Loucy (cell line): ENCODE data around the gene GAL3ST3.

Experiments
- H2AFZ ChIP-seq: fragments of 200-600 bp; sonication (generic); 2 replicates; pipeline ENCODE4 v1.6.0; 2016; ENCODE audit warnings: antibody characterized with exemption, mild to moderate bottlenecking, low read length, moderate library complexity
- H3F3A ChIP-seq: fragments of 200-600 bp; 2 replicates; pipeline ENCODE4 v1.6.0; 2016; ENCODE audit warnings: antibody characterized with exemption, low read depth, mild to moderate bottlenecking
- H3K27me3 ChIP-seq: fragments of 200-600 bp; sonication (generic); 2 replicates; pipeline ENCODE4 v1.6.1; 2014; ENCODE audit warnings: low read length, mild to moderate bottlenecking; ENCODE audit not compliant: insufficient read depth, poor library complexity, severe bottlenecking
- H3K36me3 ChIP-seq: fragments of 200-600 bp; sonication (generic); 2 replicates; pipeline ENCODE4 v1.6.1; 2016; ENCODE audit warnings: low read length; ENCODE audit not compliant: insufficient read depth
- H3K4me1 ChIP-seq: fragments of 200-600 bp; sonication (generic); 2 replicates; pipeline ENCODE4 v1.5.1; 2014; ENCODE audit warnings: low read length, mild to moderate bottlenecking; ENCODE audit not compliant: insufficient read depth, poor library complexity, severe bottlenecking
- H3K4me2 ChIP-seq: fragments of 200-600 bp; sonication (generic); 2 replicates; pipeline ENCODE4 v1.6.0; 2014; ENCODE audit warnings: antibody characterized with exemption, low read length, low read depth, mild to moderate bottlenecking; ENCODE audit not compliant: poor library complexity, severe bottlenecking
- H3K4me3 ChIP-seq: fragments of 200-600 bp; sonication (generic); 2 replicates; pipeline ENCODE4 v1.5.1; 2014; ENCODE audit warnings: low read length, mild to moderate bottlenecking, mixed read lengths; ENCODE audit not compliant: poor library complexity, severe bottlenecking
- H3K79me2 ChIP-seq: fragments of 200-600 bp; sonication (generic); 2 replicates; pipeline ENCODE4 v1.6.1; 2014; ENCODE audit warnings: low read length; ENCODE audit not compliant: insufficient read depth
- H3K9ac ChIP-seq: fragments of 200-600 bp; sonication (generic); 2 replicates; pipeline ENCODE4 v1.6.0; 2014; ENCODE audit warnings: mild to moderate bottlenecking, low read depth, low read length, moderate library complexity; ENCODE audit not compliant: poor library complexity, severe bottlenecking
- H3K9me2 ChIP-seq: fragments of 200-600 bp; sonication (generic); replicated peaks from 2 replicates; pipeline ENCODE4 v1.6.1; 2016; ENCODE audit warnings: low read depth, low read length, mixed read lengths
- H3K9me3 ChIP-seq: fragments of 200-600 bp; sonication (generic); 2 replicates; pipeline ENCODE4 v1.6.1; 2014; ENCODE audit warnings: mild to moderate bottlenecking, antibody characterized with exemption, low read length, low read depth; ENCODE audit not compliant: insufficient read depth
- H4K20me1 ChIP-seq: fragments of 200-600 bp; sonication (generic); 2 replicates; pipeline ENCODE4 v1.6.0; 2014; ENCODE audit warnings: antibody characterized with exemption, low read length, mild to moderate bottlenecking; ENCODE audit not compliant: insufficient read depth, poor library complexity, severe bottlenecking
- CTCF ChIP-seq: fragments of 200-600 bp; sonication (generic); conservative IDR thresholded peaks from 2 replicates; pipeline ENCODE4 v1.5.1; 2014; ENCODE audit warnings: mild to moderate bottlenecking, antibody characterized with exemption, low read length
- EZH2phosphoT487 ChIP-seq: fragments of 200-600 bp; IDR thresholded peaks from 2 replicates; pipeline ENCODE4 v1.6.1; 2018; ENCODE audit warnings: antibody characterized with exemption, mild to moderate bottlenecking, moderate library complexity, borderline replicate concordance

The GAL3ST3 gene

DNA sequence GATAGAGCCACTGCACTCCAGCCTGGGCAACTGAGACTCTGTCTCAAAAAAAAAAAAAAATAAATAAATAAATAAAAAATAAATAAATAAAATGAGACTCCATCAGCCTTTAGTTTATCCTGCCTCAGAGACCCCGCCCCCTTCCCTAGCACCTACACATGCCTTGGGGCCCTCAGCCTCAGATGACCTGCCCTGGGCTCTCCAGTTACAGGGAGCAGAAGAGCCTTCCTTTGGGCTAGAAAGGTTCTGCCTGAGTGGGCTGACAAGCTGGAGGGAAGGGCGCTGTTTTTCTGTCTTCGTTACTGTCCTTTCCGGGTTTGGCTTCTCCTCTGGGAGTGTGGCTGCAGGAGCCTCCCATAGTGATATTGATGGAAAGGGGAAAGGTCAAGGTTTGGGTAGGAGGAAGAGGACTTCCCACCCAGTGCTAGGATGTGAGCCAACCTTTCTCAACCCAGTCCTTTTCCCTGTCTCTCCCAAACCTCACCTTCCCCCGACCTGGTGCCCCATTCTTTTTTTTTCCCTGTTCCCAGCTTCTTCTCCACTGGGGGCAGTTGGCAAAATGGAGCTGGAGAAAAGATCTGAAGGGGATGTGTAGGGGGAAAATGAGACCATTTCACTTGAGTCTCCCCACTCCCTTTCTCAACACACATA, 1.7 kb upstream of the GAL3ST3 start:
- Histone ChIP-seq H3K9me3 (no peaks in the 10 kb centered on the region), H3F3A (no peaks in the 10 kb centered on the region), H3K4me2 (peak overlapping the region; percentile 79), H3K9ac (peak overlapping the region; percentile 78), H3K27me3 (no peaks in the 10 kb centered on the region), H3K4me1 (peaks cover 21% of the 10 kb centered on the region), H4K20me1 (peaks cover 17% of the 10 kb centered on the region), H3K36me3 (peaks cover 13% of the 10 kb centered on the region; the same call in 1 of the 2 replicates), H3K9me2 (no peaks in the 10 kb centered on the region), H2AFZ (no peak overlapping the region), H3K79me2 (peaks cover 35% of the 10 kb centered on the region), H3K4me3 (peak overlapping the region; percentile 100)
- TF ChIP-seq CTCF, result no peak
- TF ChIP-seq EZH2phosphoT487, result no peak

DNA sequence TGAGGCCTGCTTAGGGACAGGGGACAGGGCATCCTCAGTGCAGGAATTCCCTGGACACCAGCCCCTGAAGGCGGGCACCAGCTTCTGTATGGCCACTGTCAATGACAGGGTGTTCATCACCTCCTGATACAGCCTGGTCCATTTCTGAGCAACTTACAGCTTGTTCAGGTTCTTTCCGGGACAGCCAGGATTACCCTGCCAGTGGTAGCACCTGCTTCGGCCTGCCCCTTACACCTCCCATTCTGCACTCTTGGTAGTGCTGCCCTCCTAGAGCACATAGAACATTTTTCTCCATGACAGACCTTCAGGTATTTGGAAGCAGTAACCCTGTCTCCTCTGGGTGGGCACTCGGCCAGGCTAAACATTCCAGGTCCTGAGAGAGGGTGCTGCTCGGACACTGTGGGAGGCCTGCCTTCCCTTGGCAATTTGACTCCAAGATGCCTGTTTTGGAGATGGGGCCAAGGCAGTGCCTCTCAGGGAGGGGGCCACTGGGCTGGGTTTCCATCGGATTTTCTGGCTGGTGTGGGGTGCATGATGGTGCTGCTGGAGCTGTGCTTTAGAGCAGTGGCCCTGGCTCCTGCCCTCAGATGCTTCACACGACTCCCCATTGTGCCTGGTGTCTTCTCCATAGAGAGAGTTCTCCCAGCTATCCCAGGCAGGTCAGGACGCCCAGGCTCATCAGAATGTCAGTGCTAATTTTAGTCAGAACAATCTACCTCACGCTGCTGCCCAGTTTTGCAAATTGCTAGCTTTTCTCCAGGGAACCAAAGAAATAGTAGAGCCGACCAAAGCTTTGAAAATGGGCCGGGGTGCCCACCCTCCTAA, 1.2 kb downstream of the GAL3ST3 start:
- Histone ChIP-seq H3K27me3 (no peaks in the 10 kb centered on the region), H3K9me2 (no peaks in the 10 kb centered on the region), H3K9ac (no peak overlapping the region), H4K20me1 (peaks cover 5% of the 10 kb centered on the region), H3K4me3 (no peak overlapping the region), H3K4me2 (no peak overlapping the region), H3K36me3 (no peaks in the 10 kb centered on the region), H3K79me2 (peaks cover 6% of the 10 kb centered on the region), H3K4me1 (peaks cover 16% of the 10 kb centered on the region), H2AFZ (no peak overlapping the region), H3K9me3 (no peaks in the 10 kb centered on the region), H3F3A (no peaks in the 10 kb centered on the region)
- TF ChIP-seq CTCF (no peak), EZH2phosphoT487 (no peak)

- Histone ChIP-seq H3K4me1 (peaks cover 15% of the 10 kb centered on the region), H3K4me3 (no peak overlapping the region), H3K9me2 (no peaks in the 10 kb centered on the region), H4K20me1 (no peaks in the 10 kb centered on the region), H3K4me2 (no peak overlapping the region), H3K79me2 (no peaks in the 10 kb centered on the region), H3K9ac (no peak overlapping the region), H3K9me3 (no peaks in the 10 kb centered on the region), H2AFZ (no peak overlapping the region), H3K27me3 (no peaks in the 10 kb centered on the region), H3K36me3 (no peaks in the 10 kb centered on the region), H3F3A (no peaks in the 10 kb centered on the region)
- TF ChIP-seq CTCF (no peak), EZH2phosphoT487 (no peak)
Measured at GRCh38 chr11:66046901-66047300, 2.1 kb downstream of the GAL3ST3 start.
